B cell (primary cell): ENCODE results near the gene GATA3. TPM values are rescaled to one million over a fixed set of nuclear protein-coding genes. Genes with fewer than 3 reads are reported as not detected.

ENCODE experiments used
- ATAC-seq: fragments of 200-7000 bp; cut with Tn5 transposase; one replicate; pipeline ENCODE4 v1.10.0; 2021; ENCODE audit warnings: low read depth, mild to moderate bottlenecking, moderate number of reproducible peaks, moderate library complexity
- CTCF ChIA-PET: fragments of 350-600 bp; sonication (Branson Sonifier 250); formaldehyde crosslinking; loops from one replicate; lab custom pipeline; 2021; ENCODE audit warnings: antibody characterized with exemption, inconsistent platforms; lab: Charles Lee
- POLR2A ChIA-PET: fragments of 350-600 bp; sonication (Branson Sonifier 250); formaldehyde crosslinking; loops from one replicate; lab custom pipeline; 2021; ENCODE audit warnings: antibody characterized with exemption; lab: Charles Lee
- DNase-seq: peaks from one replicate; pipeline ENCODE4 v3.0.0; 2013
- H2AFZ ChIP-seq: 2 replicates; pipeline ENCODE4 v1.6.1; 2012; ENCODE audit warnings: mild to moderate bottlenecking, low read depth, low read length; ENCODE audit not compliant: insufficient read depth, poor library complexity, severe bottlenecking
- H3K27ac ChIP-seq, 2 donors: 1 replicate in 1 of 2; 2 replicates in 1 of 2; pipeline ENCODE4 v1.5.1; 2012 to 2013; ENCODE audit warnings: low read length in 2 of 2, mild to moderate bottlenecking in 2 of 2, moderate library complexity in 1 of 2
- H3K27me3 ChIP-seq, 4 experiments: fragments of 200-600 bp in 1 of 4; sonication (generic) in 1 of 4; replicated peaks in 1 of 4; 1 replicate in 2 of 4; 2 replicates in 2 of 4; pipeline versions ENCODE4 v1.6.1 to v1.7.0; 2013 to 2016; ENCODE audit warnings: low read length in 3 of 4, mild to moderate bottlenecking in 2 of 4, mixed read lengths in 1 of 4, moderate library complexity in 1 of 4; ENCODE audit not compliant: insufficient read depth in 4 of 4, control insufficient read depth in 3 of 4; ENCODE audit errors: control extremely low read depth in 1 of 4
- H3K36me3 ChIP-seq, 2 experiments: replicated peaks in 1 of 2; 1 replicate in 1 of 2; 2 replicates in 1 of 2; pipeline versions ENCODE4 v1.6.1 to v1.7.1; 2013; ENCODE audit warnings: low read length in 1 of 2; ENCODE audit not compliant: insufficient read depth in 2 of 2, control insufficient read depth in 1 of 2; ENCODE audit errors: control extremely low read depth in 1 of 2, extremely low read depth in 1 of 2
- H3K4me1 ChIP-seq, 2 donors: fragments of 200-600 bp in 1 of 2; sonication (generic) in 1 of 2; 1 replicate in 1 of 2; 2 replicates in 1 of 2; pipeline versions ENCODE4 v1.5.1 to v1.6.1; 2013 to 2017; ENCODE audit warnings: low read length in 2 of 2; ENCODE audit not compliant: control insufficient read depth in 2 of 2, insufficient read depth in 2 of 2
- H3K4me2 ChIP-seq: replicated peaks from 2 replicates; pipeline ENCODE3; 2012; ENCODE audit warnings: mild to moderate bottlenecking, low read depth, low read length; ENCODE audit not compliant: poor library complexity, severe bottlenecking
- H3K4me3 ChIP-seq, 5 experiments: fragments of 200-600 bp in 1 of 5; sonication (generic) in 1 of 5; 1 replicate in 3 of 5; 2 replicates in 2 of 5; pipeline versions ENCODE4 v1.5.1 to v1.7.0; 2011 to 2016; ENCODE audit warnings: low read length in 4 of 5, mild to moderate bottlenecking in 4 of 5, low read depth in 2 of 5, control low read depth in 1 of 5, moderate library complexity in 1 of 5; ENCODE audit not compliant: insufficient read depth in 1 of 5; ENCODE audit errors: control extremely low read depth in 1 of 5, extremely low read depth in 1 of 5
- H3K79me2 ChIP-seq: fragments of 200-600 bp; sonication (generic); one replicate; pipeline ENCODE4 v1.6.0; 2016; ENCODE audit warnings: low read length; ENCODE audit not compliant: control insufficient read depth, insufficient read depth
- H3K9ac ChIP-seq: fragments of 200-600 bp; sonication (generic); 2 replicates; pipeline ENCODE4 v1.6.1; 2017; ENCODE audit warnings: mild to moderate bottlenecking, low read length, moderate library complexity
- H3K9me3 ChIP-seq, 3 donors: one replicate each; pipeline versions ENCODE4 v1.6.1 to v1.7.1; 2013; ENCODE audit warnings: low read length in 2 of 3; ENCODE audit not compliant: control insufficient read depth in 2 of 3, insufficient read depth in 1 of 3; ENCODE audit errors: control extremely low read depth in 1 of 3
- H4K20me1 ChIP-seq: 2 replicates; pipeline ENCODE4 v1.6.0; 2012; ENCODE audit warnings: mild to moderate bottlenecking, low read length; ENCODE audit not compliant: insufficient read depth, control insufficient read depth, poor library complexity, severe bottlenecking
- H3K27ac Mint-ChIP-seq: one replicate; pipeline ENCODE4 v1.8.0; 2021; ENCODE audit warnings: mixed read lengths
- H3K27me3 Mint-ChIP-seq: one replicate; pipeline ENCODE4 v1.8.0; 2021; ENCODE audit warnings: mixed read lengths
- H3K4me1 Mint-ChIP-seq: one replicate; pipeline ENCODE4 v1.8.0; 2021; ENCODE audit warnings: mixed read lengths
- H3K4me3 Mint-ChIP-seq: one replicate; pipeline ENCODE4 v1.8.0; 2021; ENCODE audit warnings: mixed read lengths
- H3K9me3 Mint-ChIP-seq: one replicate; pipeline ENCODE4 v1.8.0; 2022; ENCODE audit warnings: mixed read lengths; ENCODE audit not compliant: insufficient read depth
- EZH2 ChIP-seq: IDR thresholded peaks from 2 replicates; pipeline ENCODE4 v1.6.1; 2012; ENCODE audit warnings: borderline replicate concordance, low read depth, mild to moderate bottlenecking, moderate library complexity, low read length; ENCODE audit not compliant: insufficient read depth, poor library complexity, severe bottlenecking
- WGBS: methylation state at CpG from one replicate; pipeline ENCODE4 v1.1.5; 2013; ENCODE audit warnings: missing lambda C conversion rate; ENCODE audit not compliant: insufficient coverage; 5-methylcytosine and 5-hydroxymethylcytosine counted together
- intact Hi-C: fragments of 100-400 bp; cut with micrococcal nuclease; formaldehyde crosslinking; loops from one replicate; pipeline ENCODE4 v1.10.0; 2022
- polyA plus RNA-seq: library from polyadenylated mRNA; depleted of rRNA; stranded (reverse); fragments of >200 nt; gene quantifications from 2 replicates; pipeline ENCODE4 v1.2.3, GENCODE V29; 2012
- total RNA-seq, 2 donors: library from RNA; stranded (reverse); fragments of 120-200 nt in 1 of 2; gene quantifications; 1 replicate in 1 of 2; 2 replicates in 1 of 2; pipeline versions ENCODE4 v1.2.3 to v1.2.4, GENCODE V29; 2013 to 2022
- TF ChIP-seq, protein P1 (sequence below): fragments of 200-600 bp; IDR thresholded peaks from one replicate; pipeline ENCODE4 v1.8.0; 2022; ENCODE audit warnings: antibody characterized with exemption, mild to moderate bottlenecking

Gene GATA3
- total and polyA plus RNA-seq, 2 donors (not counting 1 experiment from before 2014, with no cell fraction given), result 0.60 to 0.94 TPM

DNA sequence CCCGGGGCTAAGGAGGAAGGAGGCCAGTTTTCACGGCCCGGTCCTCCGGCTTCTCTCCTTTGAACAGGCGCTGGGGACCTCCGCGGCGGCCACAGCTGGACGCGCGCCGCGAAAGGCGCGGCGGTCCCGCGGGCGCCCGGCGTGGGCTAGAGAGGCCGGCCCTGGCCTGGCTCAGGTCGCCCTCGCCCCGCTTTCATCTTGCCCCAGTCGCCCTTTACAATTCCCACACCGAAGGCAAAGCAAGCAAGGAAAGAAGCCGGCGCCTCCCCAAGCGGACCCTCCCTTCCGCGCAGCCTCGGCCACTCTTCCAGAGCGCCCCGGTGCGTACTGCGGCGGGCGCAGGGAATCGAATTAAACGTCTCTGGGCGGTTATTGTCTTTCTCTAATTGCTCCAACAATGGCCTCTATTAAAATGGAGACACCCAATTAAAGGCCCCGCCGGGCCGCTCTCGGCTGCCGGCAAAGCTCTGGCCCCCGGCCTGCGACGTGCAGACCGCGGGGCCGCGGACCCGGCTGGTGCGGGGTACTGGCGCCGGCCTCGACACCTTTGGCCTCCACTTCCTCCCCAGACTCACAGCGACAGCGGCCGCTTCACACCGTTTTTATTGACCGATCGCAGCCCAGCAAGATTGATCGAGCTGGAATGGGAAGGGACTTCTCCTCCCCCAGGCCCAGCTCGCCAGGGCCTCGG lies 4.5 kb upstream of the GATA3 start:
- no peaks in the 10 kb centered on the region for H4K20me1 ChIP-seq
- no peaks in the 10 kb centered on the region for H3K79me2 ChIP-seq
- ATAC-seq (no peak), DNase-seq (no peak)
- H3K4me3 ChIP-seq, result peak overlapping the region in 3 of 5 experiments; percentile 25 to 45 (median 25)
- H3K9me3 Mint-ChIP-seq, result no peaks in the 10 kb centered on the region
- TF ChIP-seq, protein P1, sequence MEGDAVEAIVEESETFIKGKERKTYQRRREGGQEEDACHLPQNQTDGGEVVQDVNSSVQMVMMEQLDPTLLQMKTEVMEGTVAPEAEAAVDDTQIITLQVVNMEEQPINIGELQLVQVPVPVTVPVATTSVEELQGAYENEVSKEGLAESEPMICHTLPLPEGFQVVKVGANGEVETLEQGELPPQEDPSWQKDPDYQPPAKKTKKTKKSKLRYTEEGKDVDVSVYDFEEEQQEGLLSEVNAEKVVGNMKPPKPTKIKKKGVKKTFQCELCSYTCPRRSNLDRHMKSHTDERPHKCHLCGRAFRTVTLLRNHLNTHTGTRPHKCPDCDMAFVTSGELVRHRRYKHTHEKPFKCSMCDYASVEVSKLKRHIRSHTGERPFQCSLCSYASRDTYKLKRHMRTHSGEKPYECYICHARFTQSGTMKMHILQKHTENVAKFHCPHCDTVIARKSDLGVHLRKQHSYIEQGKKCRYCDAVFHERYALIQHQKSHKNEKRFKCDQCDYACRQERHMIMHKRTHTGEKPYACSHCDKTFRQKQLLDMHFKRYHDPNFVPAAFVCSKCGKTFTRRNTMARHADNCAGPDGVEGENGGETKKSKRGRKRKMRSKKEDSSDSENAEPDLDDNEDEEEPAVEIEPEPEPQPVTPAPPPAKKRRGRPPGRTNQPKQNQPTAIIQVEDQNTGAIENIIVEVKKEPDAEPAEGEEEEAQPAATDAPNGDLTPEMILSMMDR, result no peak
- peak; percentile 79 for TF ChIP-seq EZH2
- WGBS, result 7% methylated on average over 66 of the region's 68 CpGs
- H3K4me3 Mint-ChIP-seq, result peak overlapping the region; percentile 55
- H3K27ac ChIP-seq, result no peak overlapping the region
- H3K4me1 Mint-ChIP-seq, result peaks cover 47% of the 10 kb centered on the region
- peak overlapping the region; percentile 38 for H2AFZ ChIP-seq
- H3K27me3 ChIP-seq, result peaks cover 0 to 95% (median 62%) of the 10 kb centered on the region in 4 experiments
- ChIA-PET POLR2A (interaction anchor here (0.6 kb wide), 1 partner anchor 10 kb away, joined by 6 read pairs; no protein-coding TSS in a partner anchor), CTCF (no interaction called here)
- peaks cover 0 to 83% (median 0%) of the 10 kb centered on the region in 3 donors for H3K9me3 ChIP-seq
- H3K4me2 ChIP-seq, result peak overlapping the region; percentile 84
- H3K36me3 ChIP-seq, result no peaks in the 10 kb centered on the region
- no peak overlapping the region for H3K27ac Mint-ChIP-seq
- H3K27me3 Mint-ChIP-seq, result peaks cover 61% of the 10 kb centered on the region
- H3K9ac ChIP-seq, result peak overlapping the region; percentile 48
- intact Hi-C loops, result loop anchor here (10.0 kb wide), 1 partner anchor 575 kb away; no protein-coding TSS in a partner anchor
- peaks cover 74 to 91% of the 10 kb centered on the region in 2 donors for H3K4me1 ChIP-seq
